HepG2 (cell line): ENCODE results near the gene ITGB2. TPM values are rescaled to one million over a fixed set of nuclear protein-coding genes. Genes with fewer than 3 reads are reported as not detected.

Experiments
- ATAC-seq: fragments of 200-7000 bp; cut with Tn5 transposase; 3 replicates; pipeline ENCODE4 v1.9.1; 2020; ENCODE audit warnings: mild to moderate bottlenecking, moderate library complexity
- BruUV-seq: library from RNA; stranded (reverse); fragments of 400-500 nt; replicated peaks from 2 replicates; lab custom pipeline; 2021; lab: Mats Ljungman, UMichigan
- CTCF ChIA-PET: fragments of 300-600 bp; formaldehyde crosslinking; extraction: SDS; loops from one replicate; lab custom pipeline; 2021; ENCODE audit warnings: low total read pairs, inconsistent platforms, low intra/inter-chr PET ratio; lab: Yijun Ruan, JAX
- POLR2A ChIA-PET: fragments of 350-600 bp; sonication (Branson Sonifier 250); formaldehyde crosslinking; loops from one replicate; lab custom pipeline; 2020; ENCODE audit warnings: antibody characterized with exemption, inconsistent platforms; lab: Yijun Ruan, JAX
- DNase-seq: peaks from one replicate; pipeline ENCODE4 v3.0.0-alpha.2; 2015; ENCODE audit warnings: low spot score
- FAIRE-seq: peaks from 3 replicates; lab custom pipeline; 2011; peaks lifted over from hg19 to GRCh38; lab: Jason Lieb, UNC
- H2AFZ ChIP-seq: one replicate; pipeline ENCODE4 v1.6.1; 2011; ENCODE audit warnings: low read length, inconsistent platforms
- H3K27ac ChIP-seq: fragments of 300-600 bp; 3 replicates; pipeline ENCODE4 v1.8.0; 2011; ENCODE audit warnings: mixed run types, mild to moderate bottlenecking, mixed read lengths, low read length, inconsistent platforms; ENCODE audit not compliant: insufficient read depth; ENCODE audit errors: extremely low read length
- H3K27me3 ChIP-seq, 2 experiments: fragments of 200-600 bp in 1 of 2; 2 replicates in 1 of 2; 3 replicates in 1 of 2; pipeline versions ENCODE4 v1.6.0 to v1.8.0; 2011; ENCODE audit warnings: low read length in 2 of 2, mild to moderate bottlenecking in 2 of 2, moderate library complexity in 2 of 2, inconsistent platforms in 1 of 2; ENCODE audit not compliant: insufficient read depth in 2 of 2, control insufficient read depth in 1 of 2
- H3K36me3 ChIP-seq, 2 experiments: fragments of 200-600 bp in 1 of 2; replicated peaks in 1 of 2; 2 replicates in 1 of 2; 3 replicates in 1 of 2; pipeline versions ENCODE4 v1.5.1 to v1.8.0; 2011; ENCODE audit warnings: low read length in 2 of 2, inconsistent platforms in 1 of 2; ENCODE audit not compliant: insufficient read depth in 2 of 2, control insufficient read depth in 1 of 2
- H3K4me1 ChIP-seq: 2 replicates; pipeline ENCODE4 v1.5.1; 2012; ENCODE audit warnings: low read length, inconsistent platforms; ENCODE audit not compliant: insufficient read depth
- H3K4me2 ChIP-seq: 2 replicates; pipeline ENCODE4 v1.6.0; 2011; ENCODE audit warnings: low read depth, low read length, inconsistent platforms
- H3K4me3 ChIP-seq, 3 experiments: fragments of 200-600 bp in 1 of 3; sonication (generic), shearing (Covaris generic) in 1 of 3; replicated peaks in 1 of 3; 2 replicates each; pipeline ENCODE4 v1.5.1; 2011 to 2016; ENCODE audit warnings: low read length in 3 of 3, inconsistent platforms in 2 of 3, low read depth in 2 of 3, mild to moderate bottlenecking in 2 of 3, control low read depth in 1 of 3, mixed read lengths in 1 of 3; ENCODE audit not compliant: insufficient read depth in 1 of 3
- H3K79me2 ChIP-seq: one replicate; pipeline ENCODE4 v1.6.1; 2011; ENCODE audit warnings: low read length, inconsistent platforms; ENCODE audit not compliant: insufficient read depth
- H3K9ac ChIP-seq: 2 replicates; pipeline ENCODE4 v1.6.0; 2011; ENCODE audit warnings: mild to moderate bottlenecking, low read depth, low read length, inconsistent platforms; ENCODE audit not compliant: insufficient read depth
- H3K9me3 ChIP-seq: 2 replicates; pipeline ENCODE4 v1.5.1; 2012; ENCODE audit warnings: mild to moderate bottlenecking, low read length
- H4K20me1 ChIP-seq: 2 replicates; pipeline ENCODE4 v1.6.0; 2011; ENCODE audit warnings: inconsistent platforms, mild to moderate bottlenecking, low read length, moderate library complexity; ENCODE audit not compliant: insufficient read depth
- HOXA3 ChIP-seq: sonication (generic); formaldehyde crosslinking; IDR thresholded peaks from 2 replicates; pipeline ENCODE4 v1.5.0; 2020; ENCODE audit warnings: missing genetic modification reagents
- LCORL ChIP-seq, 2 experiments: fragments of 450-650 bp in 1 of 2; sonication (generic) in 1 of 2; formaldehyde crosslinking in 1 of 2; IDR thresholded peaks; 2 replicates each; pipeline versions ENCODE4 v1.5.0 to v1.6.1; 2017 to 2020; ENCODE audit warnings: antibody characterized with exemption in 1 of 2, missing genetic modification reagents in 1 of 2
- NR2F2 ChIP-seq: IDR thresholded peaks from 2 replicates; pipeline ENCODE4 v1.6.1; 2012; ENCODE audit warnings: low read depth, inconsistent platforms, borderline replicate concordance
- ZBTB33 ChIP-seq: sonication (generic); formaldehyde crosslinking; IDR thresholded peaks from 2 replicates; pipeline ENCODE4 v1.4.0; 2020; ENCODE audit warnings: missing genetic modification reagents
- ZFP91 ChIP-seq: sonication (generic); formaldehyde crosslinking; IDR thresholded peaks from 2 replicates; pipeline ENCODE4 v1.9.0; 2022; ENCODE audit warnings: missing genetic modification reagents, mild to moderate bottlenecking, borderline replicate concordance
- WGBS: methylation state at CpG from one replicate; pipeline ENCODE4 v1.1.6; 2017; ENCODE audit warnings: low lambda C conversion rate; 5-methylcytosine and 5-hydroxymethylcytosine counted together
- in situ Hi-C: cut with HindIII; loops from 2 replicates; pipeline ENCODE4 v1.10.0; 2017; ENCODE audit warnings: low pct_unique_long_range_greater_than_20kb; ENCODE audit not compliant: extremely low pct_ligation_motif_present
- intact Hi-C: fragments of 100-400 bp; cut with micrococcal nuclease; formaldehyde crosslinking; loops from one replicate; pipeline ENCODE4 v1.10.0; 2022; ENCODE audit not compliant: unreplicated experiment
- polyA plus RNA-seq, 8 experiments: library from polyadenylated mRNA; depleted of rRNA in 3 of 8; stranded (reverse) in 7 of 8; unstranded in 1 of 8; fragments of >200 nt; fragmentation: Illumina TruSeq in 4 of 8; extraction: Trizol in 4 of 8; gene quantifications; 2 replicates each; pipeline versions ENCODE4 v1.2.1 to v1.2.3, GENCODE V29; 2011 to 2016; ENCODE audit warnings: low read depth in 4 of 8, missing spikeins in 1 of 8, mixed read lengths in 1 of 8; ENCODE audit not compliant: insufficient read depth in 1 of 8
- total RNA-seq, 5 experiments: library from RNA; depleted of rRNA; stranded (reverse); fragments of >200 nt; fragmentation: Illumina TruSeq; extraction: Trizol; gene quantifications; 2 replicates each; pipeline ENCODE4 v1.2.3, GENCODE V29; 2016; ENCODE audit warnings: low read depth in 1 of 5

Gene ITGB2
- total and polyA plus RNA-seq, 2 of the 13 experiments (the other 11 are each of a cell fraction or from before 2014, with no cell fraction given) = 4.2 to 18.0 TPM

GRCh38 chr21:44889625-44890337 lies 30.9 kb downstream of the ITGB2 start:
- BruUV-seq = no TSS peak
- in situ Hi-C loops (no loop called here), intact Hi-C loops (loop anchor here (5.0 kb wide), 1 partner anchor 87 kb away; the partner anchor contains the start of gene UBE2G2)
- Histone ChIP-seq H3K4me3 (no peak overlapping the region; a peak in 1 of 6 replicates), H2AFZ (no peak overlapping the region), H3K4me2 (no peak overlapping the region), H4K20me1 (no peaks in the 10 kb centered on the region), H3K36me3 (no peaks in the 10 kb centered on the region; a peak in 1 of 5 replicates), H3K9ac (no peak overlapping the region), H3K27me3 (peaks cover 3 to 7% of the 10 kb centered on the region in 2 experiments; a peak in 2 of 5 replicates), H3K27ac (no peak overlapping the region), H3K4me1 (peaks cover 74% of the 10 kb centered on the region), H3K79me2 (no peaks in the 10 kb centered on the region), H3K9me3 (no peaks in the 10 kb centered on the region)
- no peak for FAIRE-seq
- CTCF ChIA-PET = no interaction called here
- no peak for DNase-seq
- TF ChIP-seq HOXA3 (0 out of 2 replicates have a peak, but pooled peaks have one; percentile 10), ZBTB33 (CRISPR knock-in tag) (peak; percentile 51; the same call in 1 of the 2 replicates), ZFP91 (CRISPR knock-in tag) (0 out of 2 replicates have a peak, but pooled peaks have one; percentile 5), LCORL (IDR thresholded peaks at IDR 0.05) (no peak), LCORL (CRISPR knock-in tag; IDR thresholded peaks at IDR 0.05) (no peak), NR2F2 (no peak)
- 95% methylated on average over 4 of the region's 29 CpGs for WGBS
- POLR2A ChIA-PET = interaction anchor here (1.2 to 1.6 kb wide), 4 partner anchors 12 to 23 kb away, joined by 3 to 5 read pairs (median 4); partner anchors contain the start of gene PTTG1IP
- ATAC-seq = no peak
